Astrocyte (in vitro differentiated cells and primary cell): Measurements from ENCODE around the gene CDC42BPA.

Experiments used
- EZH2 ChIP-seq: IDR thresholded peaks from 2 replicates; pipeline ENCODE4 v1.6.1; 2012; ENCODE audit warnings: mild to moderate bottlenecking, low read length, inconsistent platforms; ENCODE audit not compliant: insufficient read depth
- TF ChIP-seq, protein P1 (sequence below): IDR thresholded peaks from 2 replicates; pipeline ENCODE4 v1.5.1; 2011; ENCODE audit warnings: low read depth, mild to moderate bottlenecking, inconsistent platforms, low read length, moderate library complexity; ENCODE audit not compliant: insufficient read depth

- TF ChIP-seq, protein P1, sequence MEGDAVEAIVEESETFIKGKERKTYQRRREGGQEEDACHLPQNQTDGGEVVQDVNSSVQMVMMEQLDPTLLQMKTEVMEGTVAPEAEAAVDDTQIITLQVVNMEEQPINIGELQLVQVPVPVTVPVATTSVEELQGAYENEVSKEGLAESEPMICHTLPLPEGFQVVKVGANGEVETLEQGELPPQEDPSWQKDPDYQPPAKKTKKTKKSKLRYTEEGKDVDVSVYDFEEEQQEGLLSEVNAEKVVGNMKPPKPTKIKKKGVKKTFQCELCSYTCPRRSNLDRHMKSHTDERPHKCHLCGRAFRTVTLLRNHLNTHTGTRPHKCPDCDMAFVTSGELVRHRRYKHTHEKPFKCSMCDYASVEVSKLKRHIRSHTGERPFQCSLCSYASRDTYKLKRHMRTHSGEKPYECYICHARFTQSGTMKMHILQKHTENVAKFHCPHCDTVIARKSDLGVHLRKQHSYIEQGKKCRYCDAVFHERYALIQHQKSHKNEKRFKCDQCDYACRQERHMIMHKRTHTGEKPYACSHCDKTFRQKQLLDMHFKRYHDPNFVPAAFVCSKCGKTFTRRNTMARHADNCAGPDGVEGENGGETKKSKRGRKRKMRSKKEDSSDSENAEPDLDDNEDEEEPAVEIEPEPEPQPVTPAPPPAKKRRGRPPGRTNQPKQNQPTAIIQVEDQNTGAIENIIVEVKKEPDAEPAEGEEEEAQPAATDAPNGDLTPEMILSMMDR: no peak
- no peak for TF ChIP-seq EZH2
Measured at GRCh38 chr1:227072991-227073390, 245.3 kb downstream of the CDC42BPA start.
